H9 (cell line): ENCODE results near the gene CDH5. TPM values are rescaled to one million over a fixed set of nuclear protein-coding genes. Genes with fewer than 3 reads are reported as not detected.

Source experiments
- DNase-seq: peaks from one replicate; pipeline ENCODE4 v3.0.0-alpha.2; 2017
- H2AFZ ChIP-seq: one replicate; pipeline ENCODE4 v1.6.1; 2013; ENCODE audit warnings: mild to moderate bottlenecking, low read length, control low read depth, moderate library complexity
- H2AK5ac ChIP-seq: 2 replicates; pipeline ENCODE4 v1.6.1; 2013; ENCODE audit warnings: low read length, control low read depth, mixed read lengths; ENCODE audit not compliant: insufficient read length
- H2BK120ac ChIP-seq: one replicate; pipeline ENCODE4 v1.6.1; 2013; ENCODE audit warnings: low read depth, mild to moderate bottlenecking, low read length, control low read depth, inconsistent platforms; ENCODE audit not compliant: poor library complexity, severe bottlenecking
- H2BK12ac ChIP-seq: 2 replicates; pipeline ENCODE4 v1.6.1; 2013; ENCODE audit warnings: low read length, control low read depth, mixed read lengths, low read depth; ENCODE audit not compliant: insufficient read length
- H2BK15ac ChIP-seq: 2 replicates; pipeline ENCODE4 v1.6.1; 2013; ENCODE audit warnings: low read depth, low read length, control low read depth
- H2BK20ac ChIP-seq: one replicate; pipeline ENCODE4 v1.6.1; 2013; ENCODE audit warnings: low read depth, mild to moderate bottlenecking, low read length, control low read depth, inconsistent platforms; ENCODE audit not compliant: poor library complexity, severe bottlenecking
- H2BK5ac ChIP-seq: 2 replicates; pipeline ENCODE4 v1.6.1; 2013; ENCODE audit warnings: low read length, control low read depth, mixed read lengths; ENCODE audit not compliant: insufficient read length
- H3K14ac ChIP-seq: 2 replicates; pipeline ENCODE4 v1.6.1; 2013; ENCODE audit warnings: low read length, control low read depth; ENCODE audit not compliant: insufficient read depth
- H3K18ac ChIP-seq: 2 replicates; pipeline ENCODE4 v1.6.1; 2013; ENCODE audit warnings: low read depth, mild to moderate bottlenecking, mixed read lengths, low read length, control low read depth; ENCODE audit not compliant: insufficient read length
- H3K23ac ChIP-seq: 2 replicates; pipeline ENCODE4 v1.6.1; 2013; ENCODE audit warnings: low read length, control low read depth, mixed read lengths, low read depth; ENCODE audit not compliant: insufficient read length
- H3K23me2 ChIP-seq: 2 replicates; pipeline ENCODE4 v1.6.1; 2013; ENCODE audit warnings: low read depth, mild to moderate bottlenecking, mixed read lengths, low read length, control low read depth; ENCODE audit not compliant: insufficient read length, poor library complexity, severe bottlenecking
- H3K27ac ChIP-seq: 2 replicates; pipeline ENCODE4 v1.5.1; 2013; ENCODE audit warnings: low read length, control low read depth, mixed read lengths, low read depth; ENCODE audit not compliant: insufficient read length
- H3K27me3 ChIP-seq: 2 replicates; pipeline ENCODE4 v1.6.1; 2013; ENCODE audit warnings: low read length, control low read depth, inconsistent platforms; ENCODE audit not compliant: insufficient read depth
- H3K4ac ChIP-seq: 2 replicates; pipeline ENCODE4 v1.6.1; 2013; ENCODE audit warnings: low read depth, mild to moderate bottlenecking, control low read depth, inconsistent platforms, low read length, moderate library complexity
- H3K4me1 ChIP-seq: 2 replicates; pipeline ENCODE4 v1.6.1; 2013; ENCODE audit warnings: low read length, control low read depth, inconsistent platforms; ENCODE audit not compliant: insufficient read depth
- H3K4me2 ChIP-seq: 2 replicates; pipeline ENCODE4 v1.6.1; 2013; ENCODE audit warnings: low read length, control low read depth, mixed read lengths; ENCODE audit not compliant: insufficient read length, insufficient read depth
- H3K56ac ChIP-seq: 2 replicates; pipeline ENCODE4 v1.6.1; 2013; ENCODE audit warnings: low read depth, mild to moderate bottlenecking, mixed read lengths, low read length, control low read depth; ENCODE audit not compliant: insufficient read length
- H3K79me1 ChIP-seq: 2 replicates; pipeline ENCODE4 v1.6.1; 2013; ENCODE audit warnings: low read depth, mild to moderate bottlenecking, moderate library complexity, low read length, control low read depth, inconsistent platforms; ENCODE audit not compliant: insufficient read depth, poor library complexity, severe bottlenecking
- H3K79me2 ChIP-seq: 2 replicates; pipeline ENCODE4 v1.6.1; 2013; ENCODE audit warnings: low read length, control low read depth, inconsistent platforms; ENCODE audit not compliant: insufficient read depth
- H3K9ac ChIP-seq: 2 replicates; pipeline ENCODE4 v1.6.1; 2013; ENCODE audit warnings: low read length, control low read depth, mixed read lengths; ENCODE audit not compliant: insufficient read length; ENCODE audit errors: extremely low read depth
- H3K9me3 ChIP-seq: one replicate; pipeline ENCODE4 v1.6.1; 2013; ENCODE audit warnings: low read depth, low read length, inconsistent platforms; ENCODE audit not compliant: control insufficient read depth
- H3T11ph ChIP-seq: one replicate; pipeline ENCODE4 v1.6.1; 2013; ENCODE audit warnings: mild to moderate bottlenecking, low read length, control low read depth, inconsistent platforms
- H4K20me1 ChIP-seq: one replicate; pipeline ENCODE4 v1.6.1; 2013; ENCODE audit not compliant: control insufficient read depth, insufficient read length, insufficient read depth
- H4K5ac ChIP-seq: 2 replicates; pipeline ENCODE4 v1.6.1; 2013; ENCODE audit warnings: low read depth, mild to moderate bottlenecking, mixed read lengths, low read length, control low read depth; ENCODE audit not compliant: insufficient read length
- H4K8ac ChIP-seq: replicated peaks from 2 replicates; pipeline ENCODE4 v1.6.1; 2013; ENCODE audit warnings: low read length, control low read depth, mixed read lengths, low read depth; ENCODE audit not compliant: insufficient read length
- H4K91ac ChIP-seq: 2 replicates; pipeline ENCODE4 v1.6.1; 2013; ENCODE audit warnings: low read depth, mild to moderate bottlenecking, moderate library complexity, mixed read lengths, low read length, control low read depth; ENCODE audit not compliant: insufficient read length
- H3K27ac Mint-ChIP-seq, 3 experiments: 2 replicates in 2 of 3; 3 replicates in 1 of 3; pipeline ENCODE4 v1.8.0; 2020 to 2021; ENCODE audit warnings: mixed read lengths in 3 of 3, mild to moderate bottlenecking in 1 of 3, moderate library complexity in 1 of 3
- H3K27me3 Mint-ChIP-seq: 2 replicates; pipeline ENCODE4 v1.8.0; 2021; ENCODE audit warnings: low read depth, mild to moderate bottlenecking, moderate library complexity, mixed read lengths
- H3K36me3 Mint-ChIP-seq, 3 experiments: 2 replicates in 2 of 3; 3 replicates in 1 of 3; pipeline ENCODE4 v1.8.0; 2020 to 2021; ENCODE audit warnings: low read depth in 3 of 3, mixed read lengths in 3 of 3; ENCODE audit not compliant: insufficient read depth in 1 of 3
- H3K4me1 Mint-ChIP-seq, 2 experiments: 2 replicates each; pipeline ENCODE4 v1.8.0; 2020; ENCODE audit warnings: mixed read lengths in 2 of 2
- H3K4me3 Mint-ChIP-seq, 2 experiments: 2 replicates in 1 of 2; 3 replicates in 1 of 2; pipeline ENCODE4 v1.8.0; 2020 to 2021; ENCODE audit warnings: mild to moderate bottlenecking in 2 of 2, mixed read lengths in 2 of 2, moderate library complexity in 1 of 2
- H3K9me3 Mint-ChIP-seq, 2 experiments: 2 replicates in 1 of 2; 3 replicates in 1 of 2; pipeline ENCODE4 v1.8.0; 2020; ENCODE audit warnings: mild to moderate bottlenecking in 2 of 2, mixed read lengths in 2 of 2, moderate library complexity in 1 of 2
- CTCF ChIP-seq: fragments of 200-600 bp; sonication (generic); conservative IDR thresholded peaks from 3 replicates; pipeline ENCODE4 v1.8.0; 2021; ENCODE audit warnings: antibody characterized with exemption, mild to moderate bottlenecking
- WGBS: extraction: QIAGEN DNeasy Blood & Tissue Kit; methylation state at CpG from one replicate; pipeline ENCODE4 v1.1.7; 2013; ENCODE audit warnings: missing lambda C conversion rate, low lambda C conversion rate, mixed read lengths; ENCODE audit not compliant: insufficient read length; ENCODE audit errors: extremely low coverage; 5-methylcytosine and 5-hydroxymethylcytosine counted together
- total RNA-seq: library from RNA; stranded (reverse); gene quantifications from 2 replicates; pipeline ENCODE4 v1.2.1, GENCODE V29; 2021

Gene CDH5
- total RNA-seq, 1 experiment from 2014 or later: 0.20 TPM

DNA sequence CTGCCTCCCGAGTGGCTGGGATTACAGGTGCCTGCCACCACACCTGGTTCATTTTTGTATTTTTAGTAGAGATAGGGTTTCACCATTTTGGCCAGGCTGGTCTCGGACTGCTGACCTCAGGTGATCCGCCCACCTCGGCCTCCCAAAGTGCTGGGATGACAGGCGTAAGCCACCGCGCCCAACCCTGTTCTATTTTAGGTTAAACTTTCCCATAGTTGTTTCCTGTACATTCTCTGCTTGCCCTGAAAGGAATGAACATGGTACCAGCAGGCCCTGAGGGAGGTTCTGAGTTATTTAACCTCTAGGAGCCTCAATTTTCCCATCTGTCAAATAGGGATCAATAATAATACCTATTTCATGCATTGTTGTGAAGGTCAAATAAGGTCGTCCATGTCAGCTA, 11.0 kb upstream of the CDH5 start:
- H2BK15ac ChIP-seq: no peak overlapping the region
- H3K56ac ChIP-seq: no peak overlapping the region
- H4K20me1 ChIP-seq: no peaks in the 10 kb centered on the region
- no peak overlapping the region for H3T11ph ChIP-seq
- WGBS: no CpG with 5 or more reads among the region's 8 CpGs
- H2AFZ ChIP-seq: no peak overlapping the region
- H3K27me3 Mint-ChIP-seq: peaks cover 19% of the 10 kb centered on the region
- H3K23ac ChIP-seq: no peak overlapping the region
- no peak overlapping the region for H3K4me3 Mint-ChIP-seq
- no peak for TF ChIP-seq CTCF
- H3K23me2 ChIP-seq: no peaks in the 10 kb centered on the region
- no peak overlapping the region for H2AK5ac ChIP-seq
- no peak overlapping the region for H3K9ac ChIP-seq
- no peak overlapping the region; a peak in 1 of 7 replicates for H3K27ac Mint-ChIP-seq
- no peaks in the 10 kb centered on the region for H3K27me3 ChIP-seq
- no peak overlapping the region for H2BK12ac ChIP-seq
- H4K5ac ChIP-seq: no peak overlapping the region
- H3K18ac ChIP-seq: no peak overlapping the region
- no peak for DNase-seq
- H3K9me3 Mint-ChIP-seq: no peaks in the 10 kb centered on the region
- peaks cover 7 to 33% of the 10 kb centered on the region in 2 experiments for H3K4me1 Mint-ChIP-seq
- no peaks in the 10 kb centered on the region for H3K9me3 ChIP-seq
- H2BK20ac ChIP-seq: no peak overlapping the region
- H3K4me1 ChIP-seq: peaks cover 3% of the 10 kb centered on the region; the same call in 1 of the 2 replicates
- no peak overlapping the region for H2BK120ac ChIP-seq
- no peak overlapping the region for H4K8ac ChIP-seq
- H3K14ac ChIP-seq: no peak overlapping the region
- no peaks in the 10 kb centered on the region for H3K36me3 Mint-ChIP-seq
- no peak overlapping the region for H3K4me2 ChIP-seq
- H3K27ac ChIP-seq: no peak overlapping the region
- H3K79me2 ChIP-seq: no peaks in the 10 kb centered on the region
- H3K79me1 ChIP-seq: no peaks in the 10 kb centered on the region
- H4K91ac ChIP-seq: no peak overlapping the region
- H3K4ac ChIP-seq: no peak overlapping the region
- no peak overlapping the region for H2BK5ac ChIP-seq
